Measurements from ENCODE around the gene TRIM17. TPM values are rescaled to one million over a fixed set of nuclear protein-coding genes. Genes with fewer than 3 reads are reported as not detected.

Gene TRIM17
- 10 to 100 TPM in 1 of 2 donors, 1 to 10 TPM in 1; 8.4 to 19.6 TPM for total RNA-seq
- 4.8 TPM for polyA plus RNA-seq (2013, experiment 1 of 2)
- polyA plus RNA-seq (2013, experiment 2 of 2): 3.4 TPM
- long read RNA-seq, experiment 1, partial matches to known transcripts: 1 of 1 reads
- long read RNA-seq, experiment 1, other reads (novel, unspliced or antisense): 0 of 1 reads
- long read RNA-seq, experiment 2, partial matches to known transcripts: 2 of 4 reads
- long read RNA-seq, experiment 2, other reads (novel, unspliced or antisense): 2 of 4 reads
- long read RNA-seq, experiment 3, transcript TRIM17-201 (7 exons, 1,730 nt): major isoform, 6 of 17 reads
- long read RNA-seq, experiment 3, partial matches to known transcripts: 3 of 17 reads
- long read RNA-seq, experiment 3, other reads (novel, unspliced or antisense): 6 of 17 reads
- long read RNA-seq, experiment 4: 0 reads

GRCh38 chr1:228416217-228416933 is at the start of gene TRIM17:
TSS of gene TRIM17 (minus strand) at chr1:228416861. CDS start at chr1:228415072, 1,789 bp downstream.
- Histone ChIP-seq H3K36me3 (ENCODE audit: control insufficient read depth, insufficient read depth, low read length) (peaks cover 10% of the 10 kb centered on the region), H3K27ac (ENCODE audit: low read depth, low read length) (no peak within 1 kb of the TSS), H3K9me3 (ENCODE audit: control insufficient read depth, low read length) (no peaks in the 10 kb centered on the region), H3K27me3 (ENCODE audit: control insufficient read depth, insufficient read depth, low read length, poor library complexity, severe bottlenecking) (peaks cover 7% of the 10 kb centered on the region), H3K4me3 (ENCODE audit: low read length) (peak within 1 kb of the TSS; percentile 74), H3K9ac (ENCODE audit: extremely low read depth, low read length, poor library complexity, severe bottlenecking) (peak within 1 kb of the TSS; percentile 45), H3K4me1 (ENCODE audit: control insufficient read depth, insufficient read depth, low read length) (peaks cover 11% of the 10 kb centered on the region)
- peaks cover 63% of the 10 kb centered on the region for H3K27me3 Mint-ChIP-seq (ENCODE audit: insufficient read depth)
- H3K27ac Mint-ChIP-seq: peak within 1 kb of the TSS; percentile 30
- TF ChIP-seq CTCF (conservative IDR thresholded peaks at IDR 0.05): peak; percentile 76
- peak; percentile 94 for DNase-seq
- peaks cover 16% of the 10 kb centered on the region for H3K36me3 Mint-ChIP-seq (ENCODE audit: low read depth)
- peak within 1 kb of the TSS; percentile 72 for H3K4me3 Mint-ChIP-seq
- H3K4me1 Mint-ChIP-seq: peaks cover 37% of the 10 kb centered on the region
- 0 to 2% methylated on average over 6 to 59 of the region's 59 CpGs for WGBS, 2 experiments (ENCODE audit: insufficient coverage in 1 of 2, insufficient read length in 1 of 2)
- peaks cover 13% of the 10 kb centered on the region for H3K9me3 Mint-ChIP-seq

- Histone ChIP-seq H3K4me3 (ENCODE audit: low read length) (peak overlapping the region; percentile 78), H3K4me1 (ENCODE audit: control insufficient read depth, insufficient read depth, low read length) (no peaks in the 10 kb centered on the region), H3K9me3 (ENCODE audit: control insufficient read depth, low read length) (no peaks in the 10 kb centered on the region), H3K36me3 (ENCODE audit: control insufficient read depth, insufficient read depth, low read length) (no peaks in the 10 kb centered on the region), H3K27ac (ENCODE audit: low read depth, low read length) (no peak overlapping the region), H3K9ac (ENCODE audit: extremely low read depth, low read length, poor library complexity, severe bottlenecking) (no peak overlapping the region), H3K27me3 (ENCODE audit: control insufficient read depth, insufficient read depth, low read length, poor library complexity, severe bottlenecking) (peaks cover 64% of the 10 kb centered on the region)
- Mint-ChIP-seq H3K4me3 (peak overlapping the region; percentile 50), H3K27me3 (ENCODE audit: insufficient read depth) (peaks cover 88% of the 10 kb centered on the region), H3K4me1 (peaks cover 4% of the 10 kb centered on the region), H3K36me3 (ENCODE audit: low read depth) (no peaks in the 10 kb centered on the region), H3K9me3 (no peaks in the 10 kb centered on the region), H3K27ac (no peak overlapping the region)
- DNase-seq: no peak
- WGBS, 2 experiments (ENCODE audit: insufficient coverage in 1 of 2, insufficient read length in 1 of 2): 89 to 91% methylated on average over 5 to 8 of the region's 8 CpGs
- TF ChIP-seq CTCF (conservative IDR thresholded peaks at IDR 0.05): no peak
These were observed 49.0 kb upstream of the TRIM17 start for GRCh38 chr1:228465571-228466146.

- Histone ChIP-seq H3K27ac (ENCODE audit: low read depth, low read length) (peak overlapping the region; percentile 97), H3K36me3 (ENCODE audit: control insufficient read depth, insufficient read depth, low read length) (no peaks in the 10 kb centered on the region), H3K4me3 (ENCODE audit: low read length) (peak overlapping the region; percentile 78), H3K9me3 (ENCODE audit: control insufficient read depth, low read length) (no peaks in the 10 kb centered on the region), H3K9ac (ENCODE audit: extremely low read depth, low read length, poor library complexity, severe bottlenecking) (no peak overlapping the region), H3K27me3 (ENCODE audit: control insufficient read depth, insufficient read depth, low read length, poor library complexity, severe bottlenecking) (peaks cover 64% of the 10 kb centered on the region), H3K4me1 (ENCODE audit: control insufficient read depth, insufficient read depth, low read length) (no peaks in the 10 kb centered on the region)
- no peak for DNase-seq
- Mint-ChIP-seq H3K27ac (no peak overlapping the region), H3K36me3 (ENCODE audit: low read depth) (no peaks in the 10 kb centered on the region), H3K4me1 (peaks cover 4% of the 10 kb centered on the region), H3K27me3 (ENCODE audit: insufficient read depth) (peaks cover 92% of the 10 kb centered on the region), H3K4me3 (peak overlapping the region; percentile 50), H3K9me3 (no peaks in the 10 kb centered on the region)
- 59 to 69% methylated on average over 13 of the region's 13 CpGs for WGBS, 2 experiments (ENCODE audit: insufficient coverage in 1 of 2, insufficient read length in 1 of 2)
- TF ChIP-seq CTCF (conservative IDR thresholded peaks at IDR 0.05): no peak
These were observed 48.5 kb upstream of the TRIM17 start for GRCh38 chr1:228465141-228465540.
